Endothelial cell of hepatic sinusoid (primary cell): ENCODE results near the gene AHCYL2.
"Not testable (repeated sequence)": the region's sequence is repeated elsewhere in the genome, so short reads cannot be mapped to it uniquely, and the experiment has no call there.

Source experiments
- in situ Hi-C: cut with HindIII; loops from 2 replicates; pipeline ENCODE4 v1.10.0; 2017; ENCODE audit warnings: low sequenced_read_pairs

AHCYL2 gene

GRCh38 chr7:129281163-129281562 lies 56.3 kb downstream of the AHCYL2 start:
- in situ Hi-C loops = no loop called here

- in situ Hi-C loops = no loop called here
Observed at GRCh38 chr7:129282865-129283264, 58.0 kb downstream of the AHCYL2 start.

DNA sequence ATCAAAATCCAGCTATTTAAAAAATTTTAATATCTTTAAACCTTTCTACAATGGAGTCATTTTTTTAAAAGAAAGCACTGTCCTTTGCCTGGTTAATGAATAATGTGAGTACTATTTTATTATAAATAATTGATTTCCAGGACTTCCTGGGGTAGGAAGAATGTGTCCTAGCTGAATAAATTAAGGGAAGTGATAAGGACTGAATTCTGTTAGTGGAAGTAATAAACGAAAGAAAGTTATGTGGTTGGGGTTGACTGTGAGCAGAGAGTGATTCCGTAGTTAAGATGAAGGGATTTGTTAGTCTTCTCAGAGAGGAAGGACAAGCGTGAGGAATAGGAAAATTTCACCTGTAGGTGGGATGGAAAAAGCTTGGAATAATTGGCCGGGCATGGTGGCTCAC lies 59.1 kb downstream of the AHCYL2 start:
- in situ Hi-C loops = no loop called here

DNA sequence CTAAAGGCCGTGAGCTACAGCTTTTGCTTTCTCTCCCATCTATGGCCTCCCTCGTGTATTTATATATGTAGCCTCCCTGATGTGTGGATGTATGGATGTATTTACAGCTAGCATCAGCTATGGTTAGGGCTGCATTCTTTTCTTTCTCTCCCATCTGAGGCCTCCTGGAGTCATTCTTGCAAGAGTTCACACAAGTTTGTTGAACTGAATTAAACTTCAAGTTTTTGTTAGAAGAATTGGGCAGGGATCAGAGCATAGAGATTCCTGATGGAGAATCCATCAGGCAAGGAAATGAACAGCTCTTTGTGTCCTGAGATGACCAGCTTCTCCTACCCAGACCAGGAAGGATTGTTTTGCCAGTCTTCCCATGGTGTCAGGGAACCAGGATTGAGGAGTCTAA lies 60.3 kb downstream of the AHCYL2 start:
- in situ Hi-C loops = no loop called here

GRCh38 chr7:129292861-129293260 lies 68.0 kb downstream of the AHCYL2 start:
- in situ Hi-C loops = no loop called here

DNA sequence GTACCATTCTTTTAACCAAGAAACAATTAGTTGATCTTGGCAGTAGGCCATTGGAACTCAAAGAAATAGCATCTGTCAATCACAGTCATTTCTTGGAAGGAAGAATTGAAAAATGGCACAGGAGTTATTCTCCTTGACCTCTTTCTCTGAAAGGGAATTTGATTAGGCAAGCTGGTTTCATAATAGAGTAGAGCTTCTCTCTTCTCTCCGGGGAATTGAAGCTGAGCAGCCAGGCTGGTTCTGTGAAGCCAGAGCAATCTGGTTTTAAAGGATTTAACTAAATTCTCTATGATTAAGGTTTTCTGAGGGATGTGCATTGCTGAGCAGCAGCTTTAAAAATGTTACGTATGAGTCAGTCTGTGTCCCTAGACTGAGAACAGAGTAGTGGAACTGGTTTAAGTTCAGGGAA lies 70.2 kb downstream of the AHCYL2 start:
- in situ Hi-C loops = loop anchor here (5.0 kb wide), 1 partner anchor 83 kb away; no protein-coding TSS in a partner anchor

DNA sequence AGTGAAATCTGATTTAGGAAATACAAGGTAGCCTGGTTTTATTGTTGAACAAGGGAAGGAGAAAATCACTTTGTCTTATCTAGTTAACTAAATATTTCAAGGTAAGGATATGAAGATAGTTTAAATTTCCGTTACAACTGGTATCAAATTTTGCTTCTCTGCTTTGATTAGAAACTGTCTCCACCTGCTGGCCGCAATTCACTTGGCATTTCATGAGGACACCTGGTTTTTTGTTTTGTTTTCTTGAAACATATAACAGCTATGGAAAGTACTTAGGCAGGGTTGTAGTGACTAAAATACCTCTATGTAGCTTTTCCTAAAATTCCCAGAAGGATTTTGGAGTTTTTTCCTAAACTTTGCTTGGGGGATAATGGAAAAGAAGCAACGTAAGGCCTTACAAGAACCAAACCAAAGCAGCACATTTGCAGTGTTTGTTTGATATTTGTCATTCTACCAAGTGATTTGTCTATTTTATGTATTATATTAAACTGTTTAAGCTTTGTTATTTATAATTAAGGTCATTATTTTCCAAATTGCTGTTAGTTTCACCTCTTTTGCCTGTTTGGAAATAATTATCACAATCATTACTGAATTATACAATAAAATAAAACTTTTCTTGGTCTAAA lies 73.6 kb downstream of the AHCYL2 start:
- in situ Hi-C loops = loop anchor here (5.0 kb wide), 1 partner anchor 86 kb away; no protein-coding TSS in a partner anchor

DNA sequence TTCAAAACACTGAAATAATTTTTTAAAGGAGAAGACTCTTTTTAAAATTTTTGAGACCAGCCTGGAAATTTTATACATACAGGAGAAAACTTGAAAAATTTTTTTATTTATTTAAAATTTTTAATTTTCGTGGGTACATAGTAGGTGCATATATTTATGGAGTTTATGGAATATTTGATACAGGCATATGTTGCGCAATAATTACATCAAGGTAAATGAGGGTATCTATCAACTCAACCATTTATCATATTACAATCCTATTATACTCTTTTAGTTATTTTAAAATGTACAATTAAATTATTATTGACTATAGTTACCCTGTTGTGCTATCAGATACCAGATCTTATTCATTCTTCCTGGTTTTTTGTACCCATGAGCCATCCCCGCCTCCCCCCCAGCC lies 75.1 kb downstream of the AHCYL2 start:
- in situ Hi-C loops = loop anchor here (5.0 kb wide), 1 partner anchor 88 kb away; no protein-coding TSS in a partner anchor

GRCh38 chr7:129300299-129300698 lies 75.5 kb downstream of the AHCYL2 start:
- in situ Hi-C loops = not testable (repeated sequence)

DNA sequence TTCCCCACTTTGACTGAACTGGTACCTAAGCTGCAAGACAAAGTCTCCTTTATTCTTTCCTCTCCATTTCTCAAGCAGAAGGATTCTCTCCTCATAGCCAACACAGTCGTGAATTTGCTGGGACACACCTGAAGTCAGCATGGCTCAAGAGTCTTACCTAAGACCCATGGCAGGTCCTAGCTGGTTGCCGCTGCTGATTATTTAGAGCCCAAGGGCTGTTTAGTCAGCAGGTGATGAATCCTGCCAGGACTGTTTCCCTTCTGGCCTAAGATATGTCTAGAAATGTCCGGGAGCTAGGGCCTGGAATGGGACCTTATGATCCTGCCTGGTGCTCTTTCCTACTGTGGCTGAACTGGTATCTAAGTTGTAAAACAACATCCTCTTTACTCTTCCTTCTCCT lies 82.8 kb downstream of the AHCYL2 start:
- in situ Hi-C loops = no loop called here

GRCh38 chr7:129308047-129308446 lies 83.2 kb downstream of the AHCYL2 start:
- in situ Hi-C loops = no loop called here

- in situ Hi-C loops = no loop called here
Observed at GRCh38 chr7:129311429-129311828, 86.6 kb downstream of the AHCYL2 start.

GRCh38 chr7:129313282-129313681 lies 88.5 kb downstream of the AHCYL2 start:
- in situ Hi-C loops = no loop called here

DNA sequence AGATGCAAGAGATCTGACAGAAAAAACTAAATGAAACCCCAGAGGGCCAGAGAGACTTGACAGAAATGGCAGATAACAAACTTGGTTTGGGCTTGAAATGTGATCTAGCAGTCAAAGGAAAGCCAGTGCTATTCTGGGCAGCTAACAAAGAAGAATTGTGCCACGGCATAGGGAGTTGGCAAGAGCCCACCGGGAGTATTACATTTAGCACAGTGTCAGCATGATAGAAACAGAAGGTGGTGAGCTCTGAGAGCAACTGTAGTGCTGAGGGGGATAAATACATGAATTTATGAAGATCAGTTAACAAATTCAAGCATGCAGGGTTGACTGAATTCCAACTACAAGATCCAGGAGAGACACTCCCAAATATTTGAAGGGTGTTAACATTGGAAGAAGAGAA lies 91.1 kb downstream of the AHCYL2 start:
- in situ Hi-C loops = loop anchor here (5.0 kb wide), 1 partner anchor 54 kb away; no protein-coding TSS in a partner anchor

- in situ Hi-C loops = loop anchor here (5.0 kb wide), 1 partner anchor 55 kb away; no protein-coding TSS in a partner anchor
Observed at GRCh38 chr7:129317450-129317849, 92.6 kb downstream of the AHCYL2 start.

- in situ Hi-C loops = no loop called here
Observed at GRCh38 chr7:129327076-129327475, 102.2 kb downstream of the AHCYL2 start.

- in situ Hi-C loops = no loop called here
Observed at GRCh38 chr7:129332254-129333035, 107.6 kb downstream of the AHCYL2 start.

DNA sequence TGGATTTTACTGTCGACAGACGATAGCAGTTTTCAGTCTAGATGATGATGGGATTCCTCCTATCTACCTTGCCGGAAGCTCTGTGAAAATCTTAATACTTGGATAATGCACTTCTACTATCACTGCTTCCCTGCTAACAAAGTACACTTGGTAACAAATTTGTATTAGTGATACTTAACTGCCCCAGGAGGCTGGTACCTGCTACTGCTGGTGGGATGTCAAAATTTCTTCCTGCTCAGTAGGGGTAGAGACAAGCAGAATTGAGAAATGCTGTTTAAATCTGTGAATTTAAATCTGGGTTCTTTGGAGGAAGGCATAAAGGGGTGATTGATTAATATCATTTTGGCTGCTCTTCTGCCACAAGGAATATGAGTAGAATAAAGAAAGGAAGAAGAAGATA lies 109.6 kb downstream of the AHCYL2 start:
- in situ Hi-C loops = no loop called here

GRCh38 chr7:129338450-129338849 lies 113.6 kb downstream of the AHCYL2 start:
- in situ Hi-C loops = no loop called here

DNA sequence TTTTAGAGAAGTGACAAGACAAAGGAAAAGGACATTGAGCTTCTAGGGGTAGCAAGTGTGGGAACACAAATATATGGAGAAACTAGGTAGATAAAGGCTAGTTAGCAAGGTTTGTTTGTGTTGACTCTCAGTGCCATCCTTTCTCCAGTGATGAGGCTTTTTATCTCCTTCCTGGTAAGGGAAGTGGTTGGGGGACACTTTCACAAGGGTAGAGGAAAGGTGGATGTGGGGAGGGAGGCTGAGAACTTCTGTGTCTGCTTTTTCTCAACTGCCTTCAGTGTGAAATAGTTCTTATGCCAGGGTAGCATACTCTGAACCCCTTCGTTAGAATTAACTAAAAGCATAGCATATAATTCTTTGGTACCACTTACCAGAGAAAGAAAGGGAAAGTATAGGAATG lies 116.4 kb downstream of the AHCYL2 start:
- in situ Hi-C loops = no loop called here

- in situ Hi-C loops = no loop called here
Observed at GRCh38 chr7:129341816-129342806, 117.3 kb downstream of the AHCYL2 start.
